GM12875 (cell line): ENCODE measurements around the gene MAST4.

Experiments used
- H3K4me3 ChIP-seq: one replicate; pipeline ENCODE4 v1.5.1; 2011; ENCODE audit warnings: low read depth, low read length, control low read depth
- CTCF ChIP-seq: IDR thresholded peaks from 2 replicates; pipeline ENCODE4 v1.5.1; 2011; ENCODE audit warnings: low read depth, mild to moderate bottlenecking, control low read depth, inconsistent platforms, low read length, moderate library complexity, borderline replicate concordance; ENCODE audit not compliant: insufficient read depth

The MAST4 gene

DNA sequence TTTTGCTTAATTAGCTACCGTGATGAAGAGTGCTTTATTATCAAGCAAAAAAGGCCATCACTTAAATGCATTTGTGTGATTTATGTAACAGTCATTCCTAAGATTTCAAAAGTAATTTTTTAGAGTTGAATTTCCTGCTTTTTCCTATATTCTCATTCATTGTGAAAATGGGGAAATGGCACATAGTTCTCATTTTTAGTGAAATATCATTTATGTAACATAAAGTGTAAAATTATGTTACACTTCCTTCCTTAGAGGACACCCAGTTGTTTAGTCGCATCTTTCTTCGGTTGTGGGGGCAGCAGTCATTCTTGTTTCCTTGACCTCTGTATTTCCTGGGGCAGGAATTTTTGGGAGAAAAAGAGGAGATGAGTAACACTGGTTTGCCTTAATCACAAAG, 142.8 kb downstream of the MAST4 start:
- no peak overlapping the region for H3K4me3 ChIP-seq
- TF ChIP-seq CTCF, result no peak

DNA sequence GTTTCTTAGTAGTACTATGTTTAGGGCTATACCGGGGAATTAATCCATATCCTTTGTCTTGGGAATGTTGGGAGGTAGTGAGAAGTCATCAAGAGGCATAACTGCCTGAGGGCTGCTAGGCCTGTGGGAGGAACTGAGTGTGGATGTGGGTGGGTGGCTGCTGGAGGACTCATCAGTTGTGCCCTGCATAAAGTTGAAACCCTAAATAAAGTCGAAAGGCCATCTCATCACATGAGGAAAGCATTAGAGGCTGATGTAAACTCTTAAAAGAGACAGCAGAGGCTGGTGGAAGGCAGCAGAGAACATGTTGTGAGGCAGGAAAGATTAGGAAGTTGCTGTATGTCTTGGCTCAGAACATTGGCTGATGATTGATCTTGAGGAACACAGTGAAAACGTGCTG, 143.8 kb downstream of the MAST4 start:
- TF ChIP-seq CTCF, result no peak

GRCh38 chr5:66741394-66741793, 145.2 kb downstream of the MAST4 start:
- no peak for TF ChIP-seq CTCF
- no peak overlapping the region for H3K4me3 ChIP-seq

More for the DNA sequence above, 143.8 kb downstream of the MAST4 start:
- no peak overlapping the region for H3K4me3 ChIP-seq

DNA sequence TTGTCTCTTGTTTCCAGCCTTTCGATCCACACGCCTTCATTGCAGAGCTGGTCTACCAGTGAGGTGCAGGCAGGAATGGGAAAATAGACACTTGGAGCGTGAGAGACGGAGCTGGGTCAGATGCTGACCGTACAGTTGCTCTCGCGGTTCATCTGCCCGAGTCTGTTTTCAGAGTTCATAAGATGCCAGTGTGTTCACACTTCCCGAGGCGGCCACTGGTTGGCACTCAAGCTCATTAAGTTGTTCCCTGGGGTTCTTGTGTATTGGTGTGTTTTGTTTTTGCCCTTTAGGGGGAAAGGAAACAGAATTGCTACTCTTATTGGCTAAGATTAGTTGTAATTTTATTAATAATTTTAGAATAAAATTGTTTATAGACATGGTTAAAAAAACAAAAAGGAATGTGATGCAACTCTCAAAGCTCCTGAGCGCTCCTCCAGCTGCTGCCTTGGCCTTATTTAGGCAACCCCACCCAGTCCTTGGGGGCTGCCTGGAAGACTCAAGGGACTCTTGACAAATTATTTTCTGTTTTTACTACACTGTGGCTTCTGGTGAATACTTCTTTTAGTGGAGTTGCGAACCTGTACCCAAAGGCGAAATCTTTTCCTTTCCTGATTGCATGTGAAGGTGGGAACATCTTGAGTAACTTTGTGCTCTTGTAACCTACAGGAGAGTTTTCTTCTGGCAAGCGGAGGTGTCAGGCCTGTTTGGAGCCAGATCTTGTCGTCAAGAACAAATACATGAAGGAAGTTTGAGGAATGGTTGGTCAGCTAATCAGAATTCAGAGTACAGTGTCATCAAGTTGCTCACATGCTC, 146.1 kb downstream of the MAST4 start:
- H3K4me3 ChIP-seq, result no peak overlapping the region
- TF ChIP-seq CTCF, result peak; percentile 10; the same call in 1 of the 2 replicates

GRCh38 chr5:66742896-66743247, 146.7 kb downstream of the MAST4 start:
- no peak for TF ChIP-seq CTCF
- H3K4me3 ChIP-seq, result no peak overlapping the region

DNA sequence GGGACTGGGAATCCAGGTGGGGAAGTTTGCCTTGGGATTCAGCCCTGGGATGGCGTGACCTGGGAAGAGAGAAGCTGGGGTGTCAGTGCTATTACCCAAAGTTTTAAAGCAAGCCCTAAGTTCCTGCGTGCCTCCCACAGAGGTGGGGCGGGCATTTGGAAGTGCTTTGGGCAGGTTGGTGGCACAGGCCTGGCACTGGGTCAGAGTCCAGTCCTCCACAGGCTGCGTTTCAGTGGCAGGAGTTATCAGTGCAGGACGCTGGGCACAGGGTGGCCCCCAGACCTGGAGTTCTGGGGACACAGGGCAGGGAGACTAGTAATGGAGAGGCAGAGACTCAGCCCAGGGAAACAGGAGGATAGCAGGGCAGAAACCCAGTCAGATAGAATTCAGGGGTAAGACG, 147.2 kb downstream of the MAST4 start:
- H3K4me3 ChIP-seq, result no peak overlapping the region
- no peak for TF ChIP-seq CTCF

DNA sequence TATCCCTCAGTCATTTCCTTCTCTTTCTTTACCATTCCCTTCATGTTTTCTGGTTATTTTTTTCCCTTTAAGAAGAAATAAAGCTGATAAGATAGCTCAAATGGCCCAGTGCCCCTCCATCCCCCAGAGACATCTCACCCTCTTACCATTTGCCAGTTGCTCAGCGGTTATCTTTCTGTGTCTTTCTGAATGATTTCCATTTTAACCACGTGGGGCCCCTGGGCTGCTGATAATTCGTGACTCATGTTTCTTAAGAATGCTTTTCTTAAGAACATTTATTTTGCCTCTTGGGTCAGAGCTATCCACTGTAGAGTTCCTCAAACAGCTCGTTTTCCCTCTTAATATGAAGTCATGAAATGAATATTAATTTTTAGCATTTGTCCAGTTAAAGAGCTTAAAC, 147.8 kb downstream of the MAST4 start:
- TF ChIP-seq CTCF, result no peak
- no peak overlapping the region for H3K4me3 ChIP-seq
